Caco-2 (cell line): ENCODE results near the gene AFTPH. TPM values are rescaled to one million over a fixed set of nuclear protein-coding genes. Genes with fewer than 3 reads are reported as not detected.

Experiments used
- BruUV-seq: library from RNA; stranded (reverse); fragments of 400-500 nt; replicated peaks from 2 replicates; lab custom pipeline; 2021; lab: Mats Ljungman, UMichigan
- CTCF ChIA-PET: fragments of 300-600 bp; sonication (Branson Sonifier 250); formaldehyde crosslinking; loops from one replicate; lab custom pipeline; 2022; ENCODE audit warnings: antibody characterized with exemption; lab: Charles Lee
- POLR2A ChIA-PET: fragments of 300-600 bp; sonication (Branson Sonifier 250); formaldehyde crosslinking; loops from one replicate; lab custom pipeline; 2022; ENCODE audit warnings: antibody characterized with exemption; lab: Charles Lee
- DNase-seq, 2 experiments: peaks; one replicate each; pipeline versions ENCODE4 v3.0.0 to v3.0.0-alpha.2; 2020 to 2022
- H3K27me3 ChIP-seq: replicated peaks from 2 replicates; pipeline ENCODE4 v1.6.0; 2011; ENCODE audit warnings: low read length; ENCODE audit not compliant: control insufficient read depth, insufficient read depth
- H3K36me3 ChIP-seq: 2 replicates; pipeline ENCODE4 v1.5.1; 2011; ENCODE audit warnings: low read length; ENCODE audit not compliant: control insufficient read depth, insufficient read depth
- H3K4me1 ChIP-seq: fragments of 250-450 bp; sonication (Bioruptor Pico); 2 replicates; pipeline ENCODE4 v1.5.1; 2020; ENCODE audit warnings: mild to moderate bottlenecking
- H3K4me3 ChIP-seq: 2 replicates; pipeline ENCODE4 v1.5.1; 2011; ENCODE audit warnings: low read depth, mild to moderate bottlenecking, control low read depth, low read length
- H3K9me3 ChIP-seq: fragments of 250-450 bp; sonication (Bioruptor Pico); 2 replicates; pipeline ENCODE4 v1.5.1; 2020; ENCODE audit warnings: mild to moderate bottlenecking, moderate library complexity
- H3K27ac Mint-ChIP-seq: one replicate; pipeline ENCODE4 v1.8.0; 2022; ENCODE audit warnings: mixed read lengths; ENCODE audit not compliant: unreplicated experiment
- H3K27me3 Mint-ChIP-seq: one replicate; pipeline ENCODE4 v1.8.0; 2022; ENCODE audit warnings: mixed read lengths; ENCODE audit not compliant: insufficient read depth, unreplicated experiment
- H3K36me3 Mint-ChIP-seq: one replicate; pipeline ENCODE4 v1.8.0; 2022; ENCODE audit warnings: mild to moderate bottlenecking, mixed read lengths; ENCODE audit not compliant: insufficient read depth, unreplicated experiment
- H3K4me1 Mint-ChIP-seq: one replicate; pipeline ENCODE4 v1.8.0; 2022; ENCODE audit warnings: low read depth, mixed read lengths; ENCODE audit not compliant: unreplicated experiment
- H3K4me3 Mint-ChIP-seq: one replicate; pipeline ENCODE4 v1.8.0; 2022; ENCODE audit warnings: mild to moderate bottlenecking, moderate library complexity, mixed read lengths; ENCODE audit not compliant: unreplicated experiment
- H3K9me3 Mint-ChIP-seq: one replicate; pipeline ENCODE4 v1.8.0; 2022; ENCODE audit warnings: mixed read lengths; ENCODE audit not compliant: unreplicated experiment
- CTCF ChIP-seq, 2 experiments: fragments of 200-600 bp in 1 of 2; IDR thresholded peaks; 1 replicate in 1 of 2; 2 replicates in 1 of 2; pipeline versions ENCODE4 v1.5.1 to v1.8.0; 2011 to 2022; ENCODE audit warnings: antibody characterized with exemption in 1 of 2, control low read depth in 1 of 2, inconsistent platforms in 1 of 2, low read depth in 1 of 2, low read length in 1 of 2, mild to moderate bottlenecking in 1 of 2, moderate library complexity in 1 of 2; ENCODE audit not compliant: insufficient read depth in 1 of 2, severe bottlenecking in 1 of 2, unreplicated experiment in 1 of 2
- intact Hi-C: fragments of 100-400 bp; cut with micrococcal nuclease; formaldehyde crosslinking; loops from one replicate; pipeline ENCODE4 v1.10.0; 2022; ENCODE audit not compliant: unreplicated experiment
- total RNA-seq: library from RNA; stranded (reverse); gene quantifications from 2 replicates; pipeline ENCODE4 v1.2.3, GENCODE V29; 2022

The AFTPH gene
- total RNA-seq, 1 experiment from 2014 or later: 30.1 TPM

- Histone ChIP-seq H3K4me1 (no peaks in the 10 kb centered on the region), H3K36me3 (no peaks in the 10 kb centered on the region; the same call in 1 of the 2 replicates), H3K9me3 (no peaks in the 10 kb centered on the region), H3K27me3 (no peaks in the 10 kb centered on the region), H3K4me3 (no peak overlapping the region)
- intact Hi-C loops: no loop called here
- Mint-ChIP-seq H3K9me3 (no peaks in the 10 kb centered on the region), H3K27me3 (no peaks in the 10 kb centered on the region), H3K4me1 (no peaks in the 10 kb centered on the region), H3K27ac (no peak overlapping the region), H3K4me3 (no peak overlapping the region), H3K36me3 (peaks cover 23% of the 10 kb centered on the region)
- POLR2A ChIA-PET: no interaction called here
- BruUV-seq: no TSS peak
- CTCF ChIA-PET: no interaction called here
- no peak for DNase-seq
- no peak for TF ChIP-seq CTCF (IDR thresholded peaks at IDR 0.05; ENCODE audit: insufficient read depth in 1 of 2, low read depth in 1 of 2, low read length in 1 of 2, severe bottlenecking in 1 of 2, unreplicated experiment in 1 of 2)
Observed at GRCh38 chr2:64551851-64552250, 27.7 kb downstream of the AFTPH start.

- no TSS peak for BruUV-seq
- POLR2A ChIA-PET: no interaction called here
Observed at GRCh38 chr2:64554117-64554516, 30.0 kb downstream of the AFTPH start.

DNA sequence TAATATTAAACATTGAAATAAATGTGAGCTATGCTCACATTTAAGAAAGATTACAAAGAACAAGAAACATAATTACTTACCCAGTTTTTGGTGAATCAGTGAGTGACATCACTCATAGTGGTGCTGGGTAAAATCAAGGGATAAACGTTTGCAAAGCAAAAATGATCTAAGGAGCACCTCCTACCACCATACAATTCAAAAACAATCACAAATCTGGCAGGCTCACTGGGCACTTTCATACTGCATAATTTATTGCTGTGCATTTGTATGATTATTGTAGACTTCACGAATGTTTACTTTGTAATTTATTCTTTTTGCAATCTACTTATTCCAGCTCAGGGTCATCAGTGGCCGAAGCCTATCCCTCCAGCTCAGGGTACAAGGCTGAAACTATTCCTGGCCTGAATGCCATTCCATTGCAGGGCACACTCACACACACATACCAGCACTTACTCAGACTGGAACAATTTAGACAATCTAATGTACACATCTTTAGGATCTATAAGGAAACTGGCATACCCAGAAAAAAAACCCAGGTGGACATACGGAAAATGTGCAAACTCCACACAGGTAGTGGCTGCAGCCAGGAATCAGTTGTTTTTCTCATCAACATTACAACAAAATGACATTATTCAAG, 34.4 kb downstream of the AFTPH start:
- TF ChIP-seq CTCF (IDR thresholded peaks at IDR 0.05; ENCODE audit: insufficient read depth in 1 of 2, low read depth in 1 of 2, low read length in 1 of 2, severe bottlenecking in 1 of 2, unreplicated experiment in 1 of 2): no peak
- intact Hi-C loops: no loop called here
- no peak for DNase-seq
- no peaks in the 10 kb centered on the region for H3K36me3 ChIP-seq
- CTCF ChIA-PET: no interaction called here
- no peak overlapping the region for H3K4me3 ChIP-seq
- Mint-ChIP-seq H3K9me3 (no peaks in the 10 kb centered on the region), H3K27ac (no peak overlapping the region), H3K4me3 (no peak overlapping the region), H3K36me3 (peaks cover 10% of the 10 kb centered on the region), H3K27me3 (no peaks in the 10 kb centered on the region), H3K4me1 (no peaks in the 10 kb centered on the region)
- POLR2A ChIA-PET: interaction anchor here (0.5 to 0.6 kb wide), 2 partner anchors 17 to 669 kb away, joined by 3 to 9 read pairs; partner anchors contain the start of gene ACTR2
- H3K9me3 ChIP-seq: no peaks in the 10 kb centered on the region
- no TSS peak for BruUV-seq
- no peaks in the 10 kb centered on the region for H3K27me3 ChIP-seq
- H3K4me1 ChIP-seq: no peaks in the 10 kb centered on the region

More at GRCh38 chr2:64554117-64554516, 30.0 kb downstream of the AFTPH start:
- Histone ChIP-seq H3K27me3 (no peaks in the 10 kb centered on the region), H3K4me3 (no peak overlapping the region), H3K9me3 (no peaks in the 10 kb centered on the region), H3K36me3 (no peaks in the 10 kb centered on the region; the same call in 1 of the 2 replicates), H3K4me1 (no peaks in the 10 kb centered on the region)
- DNase-seq: no peak
- H3K27ac Mint-ChIP-seq: no peak overlapping the region
- H3K4me3 Mint-ChIP-seq: no peak overlapping the region
- no peak for TF ChIP-seq CTCF (IDR thresholded peaks at IDR 0.05; ENCODE audit: insufficient read depth in 1 of 2, low read depth in 1 of 2, low read length in 1 of 2, severe bottlenecking in 1 of 2, unreplicated experiment in 1 of 2)
- H3K36me3 Mint-ChIP-seq: peaks cover 27% of the 10 kb centered on the region
- H3K4me1 Mint-ChIP-seq: no peaks in the 10 kb centered on the region
- H3K9me3 Mint-ChIP-seq: no peaks in the 10 kb centered on the region
- intact Hi-C loops: no loop called here
- CTCF ChIA-PET: no interaction called here
- H3K27me3 Mint-ChIP-seq: no peaks in the 10 kb centered on the region
